Lower leg skin (tissue), 4 donors: ENCODE measurements around the gene ABTB2. TPM values are rescaled to one million over a fixed set of nuclear protein-coding genes. Genes with fewer than 3 reads are reported as not detected.

Experiments
- DNase-seq, 2 donors: peaks; one replicate each; pipeline ENCODE4 v3.0.0-alpha.2; 2019; ENCODE audit warnings: low spot score in 2 of 2
- H3K4me3 ChIP-seq: fragments of 200-600 bp; sonication (generic); 2 replicates; pipeline ENCODE4 v1.5.1; 2017; ENCODE audit warnings: mild to moderate bottlenecking, low read depth; ENCODE audit not compliant: poor library complexity, severe bottlenecking
- CTCF ChIP-seq, 3 donors: fragments of 450-650 bp; IDR thresholded peaks; one replicate each; pipeline ENCODE4 v1.5.1; 2016; ENCODE audit warnings: antibody characterized with exemption in 3 of 3, mild to moderate bottlenecking in 3 of 3, moderate library complexity in 2 of 3
- POLR2A ChIP-seq, 2 donors: fragments of 450-650 bp; IDR thresholded peaks; one replicate each; pipeline ENCODE4 v1.6.1; 2016 to 2017; ENCODE audit warnings: antibody characterized with exemption in 2 of 2, mild to moderate bottlenecking in 1 of 2, moderate library complexity in 1 of 2
- WGBS, 2 donors: methylation state at CpG; one replicate each; pipeline ENCODE4 v1.1.5; 2018; 5-methylcytosine and 5-hydroxymethylcytosine counted together
- intact Hi-C: fragments of 100-400 bp; cut with DNase I; formaldehyde crosslinking; loops from one replicate; pipeline ENCODE4 v1.15.0; 2023; ENCODE audit warnings: low total_unique reads
- total RNA-seq, 4 donors: library from RNA; depleted of rRNA; stranded (reverse); fragments of >200 nt; gene quantifications; one replicate each; pipeline ENCODE4 v1.1.0, GENCODE V29; 2016

The ABTB2 gene
- total RNA-seq, 4 donors from 2014 or later = 6.1 to 24.2 (median 11.1) TPM

DNA sequence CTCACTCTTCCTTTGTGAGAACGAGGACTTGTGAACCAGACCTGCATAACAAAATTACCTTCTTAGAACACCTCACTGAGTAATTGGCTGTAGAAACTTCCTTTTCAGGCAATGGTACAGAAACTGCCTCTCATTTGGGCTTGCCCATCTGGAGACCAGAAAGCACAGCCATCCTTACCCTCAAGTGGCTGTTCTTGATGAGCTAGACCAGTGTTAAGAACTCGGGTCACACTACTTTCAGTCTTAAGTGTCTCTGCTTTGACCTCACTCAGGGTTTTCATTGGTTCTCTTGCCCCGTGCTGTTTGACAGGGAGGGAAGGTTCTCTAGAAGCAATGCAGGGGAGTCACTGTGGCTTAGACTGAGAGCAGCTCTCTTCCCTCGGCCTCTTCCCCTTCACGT is 223.0 kb downstream of the ABTB2 start:
- TF ChIP-seq POLR2A (IDR thresholded peaks at IDR 0.05) = no peak
- TF ChIP-seq CTCF (IDR thresholded peaks at IDR 0.05) = no peak
- intact Hi-C loops = no loop called here
- WGBS, 2 donors = 90 to 94% methylated on average over 5 of the region's 5 CpGs
- H3K4me3 ChIP-seq = no peak overlapping the region
- DNase-seq = no peak

GRCh38 chr11:34132261-34132965 is 225.4 kb downstream of the ABTB2 start:
- no peak for TF ChIP-seq POLR2A (IDR thresholded peaks at IDR 0.05)
- no peak for TF ChIP-seq CTCF (IDR thresholded peaks at IDR 0.05)
- 91 to 93% methylated on average over 4 of the region's 4 CpGs for WGBS, 2 donors
- intact Hi-C loops = no loop called here
- H3K4me3 ChIP-seq = no peak overlapping the region
- DNase-seq = no peak

GRCh38 chr11:34128824-34129223 is 229.0 kb downstream of the ABTB2 start:
- 98 to 99% methylated on average over 3 of the region's 3 CpGs for WGBS, 2 donors
- intact Hi-C loops = no loop called here
- TF ChIP-seq POLR2A (IDR thresholded peaks at IDR 0.05) (no peak), CTCF (IDR thresholded peaks at IDR 0.05) (no peak)
- no peak overlapping the region for H3K4me3 ChIP-seq
- no peak for DNase-seq

- no peak overlapping the region for H3K4me3 ChIP-seq
- DNase-seq = no peak
- TF ChIP-seq CTCF (IDR thresholded peaks at IDR 0.05) (no peak), POLR2A (IDR thresholded peaks at IDR 0.05) (no peak)
- 92 to 93% methylated on average over 12 of the region's 12 CpGs for WGBS, 2 donors
- intact Hi-C loops = no loop called here
Observed at GRCh38 chr11:34126959-34127848, 230.6 kb downstream of the ABTB2 start.

DNA sequence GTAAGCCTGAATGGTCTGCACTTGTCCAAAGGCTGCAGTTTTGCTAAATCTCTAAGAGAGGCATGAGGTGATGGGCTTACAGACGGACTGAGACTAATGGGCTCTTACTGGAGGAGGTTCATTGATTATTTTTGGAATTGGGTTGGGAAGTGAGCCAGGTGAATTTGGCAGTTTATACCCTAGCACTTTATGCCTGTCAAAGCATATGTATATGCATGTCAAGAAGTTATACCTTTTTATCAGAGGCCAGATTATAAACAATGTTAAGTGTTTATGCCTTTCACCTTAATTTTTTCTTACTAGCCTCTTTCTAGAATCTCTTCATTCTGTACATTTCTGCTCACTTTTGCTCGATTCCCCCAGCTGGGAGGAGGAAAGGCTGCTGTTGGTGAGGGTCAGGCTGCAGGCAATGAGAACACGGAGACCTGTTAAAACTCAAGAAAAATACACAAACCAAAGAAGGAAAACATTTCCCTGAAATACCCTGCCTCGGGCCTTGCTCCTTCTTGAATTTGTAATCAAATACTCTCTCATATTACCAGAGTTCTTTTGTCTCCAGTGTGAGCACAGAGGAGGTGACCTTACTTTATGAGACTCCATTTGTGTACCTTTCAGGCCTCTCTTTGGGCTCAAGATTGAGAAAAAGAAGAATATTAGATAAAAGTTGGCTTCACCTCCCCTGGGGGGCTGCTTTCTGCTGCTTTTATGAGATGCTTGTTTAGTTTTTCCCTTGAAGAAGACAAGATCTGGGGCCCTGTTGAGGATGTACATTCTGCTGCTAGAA is 232.7 kb downstream of the ABTB2 start:
- intact Hi-C loops = no loop called here
- no peak for TF ChIP-seq CTCF (IDR thresholded peaks at IDR 0.05)
- TF ChIP-seq POLR2A (IDR thresholded peaks at IDR 0.05) = no peak
- H3K4me3 ChIP-seq = no peak overlapping the region
- DNase-seq = no peak
- WGBS, 2 donors = 85 to 87% methylated on average over 4 of the region's 4 CpGs
